K562 (cell line): ENCODE results near the gene PPP1R13B. TPM values are rescaled to one million over a fixed set of nuclear protein-coding genes. Genes with fewer than 3 reads are reported as not detected.

ENCODE experiments used
- CCNT2 ChIP-seq: IDR thresholded peaks from 2 replicates; pipeline ENCODE4 v1.6.1; 2011; ENCODE audit warnings: borderline replicate concordance, low read depth, mild to moderate bottlenecking, moderate library complexity, mixed read lengths, low read length; ENCODE audit not compliant: insufficient read length; ENCODE audit errors: extremely low read depth
- CHD1 ChIP-seq: fragments of 200-600 bp; sonication (generic); IDR thresholded peaks from one replicate; pipeline ENCODE4 v1.6.1; 2012; ENCODE audit warnings: mild to moderate bottlenecking, moderate library complexity, low read length, inconsistent platforms
- EWSR1 ChIP-seq: fragments of 450-650 bp; IDR thresholded peaks from 2 replicates; pipeline ENCODE4 v1.6.1; 2018; ENCODE audit warnings: borderline replicate concordance, mild to moderate bottlenecking, low read depth, moderate library complexity; ENCODE audit not compliant: partially characterized antibody
- FOXJ2 ChIP-seq: fragments of 200-800 bp; sonication (Bioruptor generic); IDR thresholded peaks from 2 replicates; pipeline ENCODE4 v1.6.1; 2016; ENCODE audit warnings: missing genetic modification characterization, missing compliant biosample characterization
- FOXP1 ChIP-seq: sonication (generic); formaldehyde crosslinking; IDR thresholded peaks from 2 replicates; pipeline ENCODE4 v1.8.0; 2022; ENCODE audit warnings: mild to moderate bottlenecking, missing genetic modification reagents
- GTF2B ChIP-seq: IDR thresholded peaks from 2 replicates; pipeline ENCODE4 v1.6.1; 2011; ENCODE audit not compliant: insufficient read length; ENCODE audit errors: extremely low read depth
- KAT7 ChIP-seq: sonication (generic); formaldehyde crosslinking; IDR thresholded peaks from 2 replicates; pipeline ENCODE4 v1.8.0; 2022; ENCODE audit warnings: missing genetic modification reagents, mild to moderate bottlenecking, borderline replicate concordance
- NFXL1 ChIP-seq: fragments of 450-650 bp; formaldehyde crosslinking; IDR thresholded peaks from 2 replicates; pipeline ENCODE4 v1.4.0; 2021; ENCODE audit warnings: mild to moderate bottlenecking
- ZBTB17 ChIP-seq: fragments of 450-650 bp; formaldehyde crosslinking; IDR thresholded peaks from 2 replicates; pipeline ENCODE4 v1.4.0; 2020; ENCODE audit warnings: mild to moderate bottlenecking
- ZFX ChIP-seq: sonication (generic); formaldehyde crosslinking; IDR thresholded peaks from 2 replicates; pipeline ENCODE4 v1.8.0; 2022; ENCODE audit warnings: mild to moderate bottlenecking, missing genetic modification reagents, moderate library complexity
- ZNF24 ChIP-seq: fragments of 450-650 bp; IDR thresholded peaks from 2 replicates; pipeline ENCODE4 v1.6.1; 2016
- ZNF592 ChIP-seq: fragments of 450-650 bp; IDR thresholded peaks from 2 replicates; pipeline ENCODE4 v1.6.1; 2017; ENCODE audit warnings: antibody characterized with exemption, mild to moderate bottlenecking
- ZSCAN32 ChIP-seq: fragments of 450-650 bp; formaldehyde crosslinking; IDR thresholded peaks from 2 replicates; pipeline ENCODE4 v1.4.0; 2020; ENCODE audit warnings: mild to moderate bottlenecking, moderate library complexity
- polyA plus RNA-seq, 8 experiments: library from polyadenylated mRNA; depleted of rRNA in 4 of 8; stranded (reverse) in 5 of 8; unstranded in 3 of 8; fragments of >200 nt; fragmentation: Nextera tagmentation in 2 of 8; fragmentation: Illumina TruSeq in 1 of 8; extraction: Ambion mirVana in 2 of 8; extraction: Trizol in 1 of 8; gene quantifications; 2 replicates each; pipeline versions ENCODE4 v1.2.1 to v1.2.3, GENCODE V29; 2011 to 2014; ENCODE audit warnings: inconsistent platforms in 1 of 8, missing spikeins in 1 of 8
- total RNA-seq, 7 experiments: library from RNA; depleted of rRNA in 6 of 7; stranded (reverse); fragments of >200 nt in 6 of 7; fragmentation: Illumina TruSeq in 2 of 7; extraction: Trizol in 2 of 7; gene quantifications; 2 replicates each; pipeline versions ENCODE4 v1.2.1 to v1.2.3, GENCODE V29; 2011 to 2021; ENCODE audit warnings: low replicate concordance in 1 of 7
- TF ChIP-seq, protein P1 (sequence below): fragments of 250-450 bp; sonication (Bioruptor Pico); IDR thresholded peaks from 2 replicates; pipeline ENCODE4 v1.9.0; 2021; ENCODE audit warnings: mild to moderate bottlenecking, inconsistent platforms
- TF ChIP-seq, protein P2 (sequence below), 2 experiments: fragments of 450-650 bp; IDR thresholded peaks; 2 replicates each; pipeline ENCODE4 v1.6.1; 2016
- TF ChIP-seq, protein P3 (sequence below): fragments of 250-450 bp; sonication (Bioruptor Pico); IDR thresholded peaks from 2 replicates; pipeline ENCODE4 v1.4.0; 2020; ENCODE audit warnings: borderline replicate concordance

The PPP1R13B gene
- total and polyA plus RNA-seq, 9 of the 15 experiments (the other 6 are each of a cell fraction or from before 2014, with no cell fraction given), result 0.03 to 1.7 (median 0.15) TPM

- TF ChIP-seq, protein P1, sequence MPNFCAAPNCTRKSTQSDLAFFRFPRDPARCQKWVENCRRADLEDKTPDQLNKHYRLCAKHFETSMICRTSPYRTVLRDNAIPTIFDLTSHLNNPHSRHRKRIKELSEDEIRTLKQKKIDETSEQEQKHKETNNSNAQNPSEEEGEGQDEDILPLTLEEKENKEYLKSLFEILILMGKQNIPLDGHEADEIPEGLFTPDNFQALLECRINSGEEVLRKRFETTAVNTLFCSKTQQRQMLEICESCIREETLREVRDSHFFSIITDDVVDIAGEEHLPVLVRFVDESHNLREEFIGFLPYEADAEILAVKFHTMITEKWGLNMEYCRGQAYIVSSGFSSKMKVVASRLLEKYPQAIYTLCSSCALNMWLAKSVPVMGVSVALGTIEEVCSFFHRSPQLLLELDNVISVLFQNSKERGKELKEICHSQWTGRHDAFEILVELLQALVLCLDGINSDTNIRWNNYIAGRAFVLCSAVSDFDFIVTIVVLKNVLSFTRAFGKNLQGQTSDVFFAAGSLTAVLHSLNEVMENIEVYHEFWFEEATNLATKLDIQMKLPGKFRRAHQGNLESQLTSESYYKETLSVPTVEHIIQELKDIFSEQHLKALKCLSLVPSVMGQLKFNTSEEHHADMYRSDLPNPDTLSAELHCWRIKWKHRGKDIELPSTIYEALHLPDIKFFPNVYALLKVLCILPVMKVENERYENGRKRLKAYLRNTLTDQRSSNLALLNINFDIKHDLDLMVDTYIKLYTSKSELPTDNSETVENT, result no peak
- TF ChIP-seq CCNT2 (no peak), EWSR1 (no peak), GTF2B (no peak), CHD1 (peak; percentile 75), FOXJ2 (no peak), ZBTB17 (no peak), ZNF24 (no peak), NFXL1 (CRISPR knock-in tag) (no peak), ZNF592 (no peak), FOXP1 (CRISPR knock-in tag) (0 out of 2 replicates have a peak, but pooled peaks have one; percentile 24), KAT7 (CRISPR knock-in tag) (no peak), ZFX (CRISPR knock-in tag) (peak; percentile 32; the same call in 1 of the 2 replicates), ZSCAN32 (no peak)
- TF ChIP-seq, protein P2, sequence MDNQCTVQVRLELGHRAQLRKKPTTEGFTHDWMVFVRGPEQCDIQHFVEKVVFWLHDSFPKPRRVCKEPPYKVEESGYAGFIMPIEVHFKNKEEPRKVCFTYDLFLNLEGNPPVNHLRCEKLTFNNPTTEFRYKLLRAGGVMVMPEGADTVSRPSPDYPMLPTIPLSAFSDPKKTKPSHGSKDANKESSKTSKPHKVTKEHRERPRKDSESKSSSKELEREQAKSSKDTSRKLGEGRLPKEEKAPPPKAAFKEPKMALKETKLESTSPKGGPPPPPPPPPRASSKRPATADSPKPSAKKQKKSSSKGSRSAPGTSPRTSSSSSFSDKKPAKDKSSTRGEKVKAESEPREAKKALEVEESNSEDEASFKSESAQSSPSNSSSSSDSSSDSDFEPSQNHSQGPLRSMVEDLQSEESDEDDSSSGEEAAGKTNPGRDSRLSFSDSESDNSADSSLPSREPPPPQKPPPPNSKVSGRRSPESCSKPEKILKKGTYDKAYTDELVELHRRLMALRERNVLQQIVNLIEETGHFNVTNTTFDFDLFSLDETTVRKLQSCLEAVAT (IDR thresholded peaks at IDR 0.05), result no peak
- TF ChIP-seq, protein P3, sequence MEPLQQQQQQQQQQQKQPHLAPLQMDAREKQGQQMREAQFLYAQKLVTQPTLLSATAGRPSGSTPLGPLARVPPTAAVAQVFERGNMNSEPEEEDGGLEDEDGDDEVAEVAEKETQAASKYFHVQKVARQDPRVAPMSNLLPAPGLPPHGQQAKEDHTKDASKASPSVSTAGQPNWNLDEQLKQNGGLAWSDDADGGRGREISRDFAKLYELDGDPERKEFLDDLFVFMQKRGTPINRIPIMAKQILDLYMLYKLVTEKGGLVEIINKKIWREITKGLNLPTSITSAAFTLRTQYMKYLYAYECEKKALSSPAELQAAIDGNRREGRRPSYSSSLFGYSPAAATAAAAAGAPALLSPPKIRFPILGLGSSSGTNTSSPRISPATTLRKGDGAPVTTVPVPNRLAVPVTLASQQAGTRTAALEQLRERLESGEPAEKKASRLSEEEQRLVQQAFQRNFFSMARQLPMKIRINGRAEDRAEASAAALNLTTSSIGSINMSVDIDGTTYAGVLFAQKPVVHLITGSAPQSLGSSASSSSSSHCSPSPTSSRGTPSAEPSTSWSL (CRISPR knock-in tag), result no peak
These were observed 131.1 kb downstream of the PPP1R13B start (continued) for GRCh38 chr14:103716091-103716801.
